ACHN (cell line): ENCODE data around the gene STIM1.

Experiments used
- DNase-seq: peaks from one replicate; pipeline ENCODE4 v3.0.0-alpha.2; 2015
- in situ Hi-C: cut with HindIII; loops from 2 replicates; pipeline ENCODE4 v1.10.0; 2017; ENCODE audit warnings: low sequenced_read_pairs, low pct_ligation_motif_present, low pct_unique_long_range_greater_than_20kb

The STIM1 gene

GRCh38 chr11:3956038-3956437 lies 100.6 kb downstream of the STIM1 start:
- in situ Hi-C loops = loop anchor here (25.0 kb wide), 2 partner anchors 94 to 106 kb away; partner anchors contain the start of gene STIM1
- DNase-seq = no peak

DNA sequence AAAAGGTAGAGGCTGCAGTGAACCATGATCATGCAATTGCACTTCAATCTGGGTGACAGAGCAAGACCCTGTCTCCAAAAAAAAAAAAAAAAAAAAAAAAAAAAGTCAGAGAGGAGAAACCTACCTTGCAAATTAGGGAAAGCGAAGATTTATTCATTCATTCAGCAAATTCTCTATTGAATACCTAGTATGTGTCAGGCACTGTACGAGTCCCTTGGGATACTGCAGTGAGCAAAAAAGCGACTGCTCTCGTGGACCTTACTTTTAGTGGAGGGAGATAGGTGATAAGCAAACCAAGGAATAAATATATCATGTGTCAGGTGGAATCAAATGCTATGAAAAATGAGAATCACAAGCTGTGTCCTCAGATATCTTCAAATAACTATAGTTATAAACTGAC lies 101.3 kb downstream of the STIM1 start:
- no peak for DNase-seq
- in situ Hi-C loops = loop anchor here (25.0 kb wide), 2 partner anchors 94 to 106 kb away; partner anchors contain the start of gene STIM1

DNA sequence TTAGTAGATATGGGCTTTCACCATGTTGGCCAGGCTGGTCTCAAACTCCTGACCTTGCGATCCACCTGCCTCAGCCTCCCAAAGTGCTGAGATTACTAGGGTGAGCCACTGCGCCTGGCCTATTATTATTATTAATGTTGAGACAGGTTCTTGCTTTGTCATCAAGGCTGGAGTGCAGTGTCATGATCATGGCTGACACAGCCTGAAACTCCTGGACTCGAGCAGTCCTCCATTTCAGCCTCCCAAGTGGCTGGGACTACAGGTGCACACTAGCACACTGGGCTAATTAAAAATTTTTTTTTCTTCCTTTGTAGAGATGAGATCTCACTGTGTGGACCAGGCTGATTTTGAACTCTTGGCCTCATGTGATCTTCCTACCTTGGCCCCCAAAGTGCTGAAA lies 102.0 kb downstream of the STIM1 start:
- no peak for DNase-seq
- in situ Hi-C loops = loop anchor here (25.0 kb wide), 2 partner anchors 95 to 105 kb away; partner anchors contain the start of gene STIM1

DNA sequence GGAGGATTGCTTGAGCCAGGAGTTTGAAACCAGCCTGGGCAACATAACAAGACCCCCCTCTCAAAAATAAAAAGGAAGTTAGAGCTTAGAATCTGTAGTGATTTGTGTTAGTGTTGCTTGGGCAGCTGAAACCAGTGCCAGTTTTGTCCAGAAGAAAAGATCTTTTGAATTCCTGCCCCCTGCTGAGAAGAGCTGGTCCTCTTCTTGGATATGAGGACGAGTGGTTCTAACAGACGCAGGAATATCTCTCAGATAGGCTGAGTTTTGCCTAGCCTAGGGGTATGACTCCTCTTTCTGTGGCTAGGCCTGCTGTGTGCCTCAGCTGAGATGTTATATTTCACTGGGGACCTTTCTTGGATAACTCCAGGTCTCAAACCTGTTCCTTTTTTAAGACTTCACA lies 102.8 kb downstream of the STIM1 start:
- in situ Hi-C loops = loop anchor here (25.0 kb wide), 2 partner anchors 96 to 104 kb away; partner anchors contain the start of gene STIM1

GRCh38 chr11:3959015-3959902 lies 103.8 kb downstream of the STIM1 start:
- DNase-seq = peak; percentile 93

More for the DNA sequence above, 102.8 kb downstream of the STIM1 start:
- peak; percentile 31 for DNase-seq

DNA sequence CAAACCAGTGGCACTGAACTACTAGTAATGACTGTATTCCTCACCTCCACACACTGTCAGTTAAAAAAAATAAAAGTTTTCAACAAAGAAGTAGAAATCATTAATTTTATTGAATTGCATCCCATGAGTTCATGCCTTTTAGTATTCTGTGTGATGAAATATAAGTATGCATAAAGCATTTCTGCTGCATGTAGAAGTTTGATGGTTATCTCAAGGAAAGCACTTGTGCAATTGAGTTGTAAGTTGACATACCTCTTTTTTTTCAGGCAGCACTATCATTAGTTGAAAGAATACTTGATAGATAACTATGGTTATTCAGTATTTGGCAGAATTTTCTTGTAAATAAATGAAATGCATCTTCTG lies 104.4 kb downstream of the STIM1 start:
- no peak for DNase-seq
- in situ Hi-C loops = loop anchor here (25.0 kb wide), 2 partner anchors 98 to 102 kb away; partner anchors contain the start of gene STIM1

More at GRCh38 chr11:3959015-3959902, 103.8 kb downstream of the STIM1 start:
- in situ Hi-C loops = loop anchor here (25.0 kb wide), 2 partner anchors 97 to 103 kb away; partner anchors contain the start of gene STIM1

- in situ Hi-C loops = loop anchor here (25.0 kb wide), 2 partner anchors 100 kb away; partner anchors contain the start of gene STIM1
Measured at GRCh38 chr11:3962406-3962840, 107.0 kb downstream of the STIM1 start.

DNA sequence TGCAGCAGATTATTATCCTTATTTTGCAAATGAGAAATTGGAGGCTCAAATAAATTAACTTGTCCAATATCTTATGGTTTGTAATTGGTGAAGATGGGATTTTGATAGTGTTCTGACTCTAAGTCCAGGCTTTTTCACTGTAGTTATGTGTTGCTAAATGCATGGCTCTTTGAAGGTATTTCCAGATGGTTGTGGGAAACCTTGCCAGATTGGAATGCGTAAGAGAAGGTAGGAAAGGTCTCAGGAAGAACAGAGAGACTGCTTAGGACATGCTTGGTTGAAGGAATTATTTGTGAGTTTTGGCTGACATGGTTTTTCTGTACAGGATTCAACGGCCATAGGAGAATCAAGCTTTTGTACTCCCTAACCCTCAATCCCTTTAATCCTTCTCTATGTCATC lies 108.6 kb downstream of the STIM1 start:
- DNase-seq = no peak

More at GRCh38 chr11:3962406-3962840, 107.0 kb downstream of the STIM1 start:
- DNase-seq = no peak

GRCh38 chr11:3964935-3965604 lies 109.6 kb downstream of the STIM1 start:
- no peak for DNase-seq
- in situ Hi-C loops = loop anchor here (25.0 kb wide), 2 partner anchors 97 to 103 kb away; partner anchors contain the start of gene STIM1

More for the DNA sequence above, 108.6 kb downstream of the STIM1 start:
- in situ Hi-C loops = loop anchor here (25.0 kb wide), 2 partner anchors 98 to 102 kb away; partner anchors contain the start of gene STIM1

DNA sequence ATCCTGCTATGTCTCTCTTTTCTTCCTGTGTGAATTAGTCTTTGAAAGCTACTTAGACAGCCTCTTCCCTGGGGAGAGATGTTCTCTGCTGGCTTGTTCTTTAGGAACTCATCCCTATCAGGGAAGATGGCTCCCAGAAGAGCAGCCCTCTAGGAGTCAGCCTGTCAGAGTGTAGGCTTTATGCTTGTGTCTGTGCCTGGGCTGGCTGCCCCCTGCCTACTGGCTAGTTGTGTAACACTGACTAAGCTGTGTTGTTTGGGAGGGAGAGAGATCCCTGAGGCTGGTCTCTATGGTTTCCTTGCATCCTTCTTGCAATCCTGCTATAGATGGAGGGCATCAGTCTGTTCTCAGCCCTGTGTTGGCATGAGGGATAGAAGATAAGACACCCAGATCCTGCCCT lies 112.2 kb downstream of the STIM1 start:
- in situ Hi-C loops = loop anchor here (25.0 kb wide), 2 partner anchors 95 to 105 kb away; partner anchors contain the start of gene STIM1

DNA sequence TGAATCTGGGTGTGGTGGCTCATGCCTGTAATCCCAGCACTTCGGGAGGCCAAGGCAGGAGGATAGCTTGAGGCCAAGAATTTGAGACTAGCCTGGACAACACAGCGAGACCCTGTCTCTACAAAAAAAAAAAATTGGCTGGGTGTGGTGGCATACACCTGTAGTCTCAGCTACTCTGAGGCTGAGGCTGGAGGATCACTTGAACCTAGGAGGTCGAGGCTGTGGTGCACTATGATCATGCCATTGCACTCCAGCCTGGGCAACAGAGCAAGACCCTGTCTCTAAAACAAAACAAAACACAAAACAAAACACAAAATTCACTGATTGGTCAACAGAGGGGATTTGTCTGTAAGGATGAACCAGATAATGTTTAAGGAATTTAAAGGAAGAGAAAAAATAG lies 113.7 kb downstream of the STIM1 start:
- in situ Hi-C loops = loop anchor here (25.0 kb wide), 2 partner anchors 93 to 107 kb away; partner anchors contain the start of gene STIM1
- DNase-seq = no peak

More for the DNA sequence above, 112.2 kb downstream of the STIM1 start:
- no peak for DNase-seq

DNA sequence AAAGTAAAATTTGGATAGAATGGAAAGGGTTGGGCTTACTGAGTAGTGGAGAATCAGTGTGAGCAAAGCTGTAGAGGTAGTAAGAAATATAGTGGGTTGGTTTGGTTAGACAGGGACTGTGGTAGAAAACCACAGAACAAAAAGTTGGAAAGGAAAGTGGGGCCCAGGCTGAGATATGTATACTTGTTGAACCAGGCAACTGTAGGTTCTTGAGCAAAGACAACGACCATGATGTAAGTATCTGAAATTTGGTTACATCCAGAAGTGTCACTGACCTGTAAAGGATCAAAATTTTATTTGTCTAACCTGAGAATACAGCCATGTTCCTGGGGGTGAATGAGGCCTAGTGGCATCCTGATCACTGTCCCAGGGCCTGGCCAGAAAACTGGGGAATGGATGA lies 114.1 kb downstream of the STIM1 start:
- in situ Hi-C loops = loop anchor here (25.0 kb wide), 2 partner anchors 93 to 107 kb away; partner anchors contain the start of gene STIM1

GRCh38 chr11:3970108-3970507 lies 114.6 kb downstream of the STIM1 start:
- DNase-seq = no peak
- in situ Hi-C loops = loop anchor here (25.0 kb wide), 2 partner anchors 92 to 108 kb away; partner anchors contain the start of gene STIM1

More for the DNA sequence above, 114.1 kb downstream of the STIM1 start:
- DNase-seq = no peak

GRCh38 chr11:3971756-3972404 lies 116.4 kb downstream of the STIM1 start:
- in situ Hi-C loops = loop anchor here (25.0 kb wide), 2 partner anchors 90 to 110 kb away; partner anchors contain the start of gene STIM1
- peak; percentile 13 for DNase-seq

GRCh38 chr11:3972431-3972830 lies 117.0 kb downstream of the STIM1 start:
- no peak for DNase-seq
- in situ Hi-C loops = loop anchor here (25.0 kb wide), 2 partner anchors 90 to 110 kb away; partner anchors contain the start of gene STIM1

GRCh38 chr11:3977078-3977477 lies 121.6 kb downstream of the STIM1 start:
- DNase-seq = no peak
- in situ Hi-C loops = no loop called here

- in situ Hi-C loops = no loop called here
- no peak for DNase-seq
Measured at GRCh38 chr11:3981084-3981633, 125.7 kb downstream of the STIM1 start.

GRCh38 chr11:3982431-3982830 lies 127.0 kb downstream of the STIM1 start:
- in situ Hi-C loops = no loop called here
- no peak for DNase-seq
